Measurements from ENCODE around the gene CD38. TPM values are rescaled to one million over a fixed set of nuclear protein-coding genes. Genes with fewer than 3 reads are reported as not detected.

CD38 gene
- total RNA-seq, 1 experiment from 2014 or later, result 0.17 TPM

- H3K9me3 Mint-ChIP-seq, result peaks cover 11% of the 10 kb centered on the region
- ATAC-seq, result no peak
- no peaks in the 10 kb centered on the region for H3K27me3 Mint-ChIP-seq (ENCODE audit: low read depth)
- H3K27ac Mint-ChIP-seq, result no peak overlapping the region
- no peaks in the 10 kb centered on the region for H3K4me1 Mint-ChIP-seq
- H3K36me3 Mint-ChIP-seq, result no peaks in the 10 kb centered on the region
- CTCF ChIA-PET, result no interaction called here
- no peak overlapping the region for H3K4me3 Mint-ChIP-seq
- POLR2A ChIA-PET, result no interaction called here
- TF ChIP-seq ZSCAN18 (CRISPR knock-in tag; IDR thresholded peaks at IDR 0.05) (no peak), ZNF263 (CRISPR knock-in tag; IDR thresholded peaks at IDR 0.05; ENCODE audit: low read depth) (no peak), CREM (CRISPR knock-in tag; IDR thresholded peaks at IDR 0.05) (no peak), CDX4 (CRISPR knock-in tag; IDR thresholded peaks at IDR 0.05; ENCODE audit: borderline replicate concordance) (no peak), ZNF423 (CRISPR knock-in tag; IDR thresholded peaks at IDR 0.05) (no peak), E2F4 (CRISPR knock-in tag; IDR thresholded peaks at IDR 0.05; ENCODE audit: borderline replicate concordance, low read depth) (no peak), ARID4B (CRISPR knock-in tag; IDR thresholded peaks at IDR 0.05; ENCODE audit: borderline replicate concordance) (no peak), ATF2 (CRISPR knock-in tag; IDR thresholded peaks at IDR 0.05; ENCODE audit: borderline replicate concordance, low read depth) (no peak), USF2 (CRISPR knock-in tag; IDR thresholded peaks at IDR 0.05) (no peak), ZNF232 (CRISPR knock-in tag; IDR thresholded peaks at IDR 0.05) (no peak), NR1H2 (CRISPR knock-in tag; IDR thresholded peaks at IDR 0.05) (no peak), AFF4 (CRISPR knock-in tag; IDR thresholded peaks at IDR 0.05; ENCODE audit: borderline replicate concordance) (no peak), ZNF671 (CRISPR knock-in tag; IDR thresholded peaks at IDR 0.05) (no peak), NFYB (CRISPR knock-in tag; conservative IDR thresholded peaks at IDR 0.05; ENCODE audit: low read depth) (no peak), PRRX2 (CRISPR knock-in tag; IDR thresholded peaks at IDR 0.05) (no peak), JAZF1 (CRISPR knock-in tag; IDR thresholded peaks at IDR 0.05) (no peak), ATF3 (CRISPR knock-in tag; conservative IDR thresholded peaks at IDR 0.05) (no peak), KAT7 (CRISPR knock-in tag; IDR thresholded peaks at IDR 0.05; ENCODE audit: borderline replicate concordance) (no peak), FOXP1 (CRISPR knock-in tag; IDR thresholded peaks at IDR 0.05; ENCODE audit: borderline replicate concordance) (no peak)
- no peak for DNase-seq (ENCODE audit: low spot score)
Measured at GRCh38 chr4:15832523-15833451, 54.7 kb downstream of the CD38 start.

Data from WTC11 (cell line).